Activated CD4-positive, alpha-beta T cell treated with anti-CD3 and anti-CD28 coated beads for 24 hours (primary cell): Measurements from ENCODE around the gene WIPI1.
A peak's percentile ranks its signal among the peaks of the same experiment; 100 is the strongest.
"Not testable (repeated sequence)": the region's sequence is repeated elsewhere in the genome, so short reads cannot be mapped to it uniquely, and the experiment has no call there.

ENCODE experiments used
- DNase-seq, 2 donors: peaks; one replicate each; pipeline ENCODE4 v3.0.0-alpha.2; 2020; ENCODE audit warnings: low read depth in 2 of 2

The WIPI1 gene

DNA sequence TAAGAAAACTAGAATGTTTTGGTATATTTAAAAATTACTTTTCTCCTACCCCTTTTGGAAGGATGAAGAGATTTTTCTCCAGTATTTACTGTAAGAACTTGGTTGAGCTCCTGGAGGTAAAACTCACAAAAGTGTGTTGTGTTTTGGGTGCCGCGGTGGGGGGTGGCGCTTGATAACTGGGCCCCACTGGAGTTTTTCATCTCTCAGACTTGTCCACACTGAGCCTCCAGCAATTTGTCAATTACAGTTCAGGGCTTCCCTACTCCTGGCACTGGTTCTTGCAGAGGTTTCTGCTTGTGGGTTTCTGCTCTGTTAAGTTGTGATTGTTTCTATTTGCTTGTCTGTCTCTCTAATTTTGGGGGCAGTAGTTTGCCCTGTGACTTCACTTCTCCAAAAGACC, 40.0 kb downstream of the WIPI1 start:
- no peak for DNase-seq

DNA sequence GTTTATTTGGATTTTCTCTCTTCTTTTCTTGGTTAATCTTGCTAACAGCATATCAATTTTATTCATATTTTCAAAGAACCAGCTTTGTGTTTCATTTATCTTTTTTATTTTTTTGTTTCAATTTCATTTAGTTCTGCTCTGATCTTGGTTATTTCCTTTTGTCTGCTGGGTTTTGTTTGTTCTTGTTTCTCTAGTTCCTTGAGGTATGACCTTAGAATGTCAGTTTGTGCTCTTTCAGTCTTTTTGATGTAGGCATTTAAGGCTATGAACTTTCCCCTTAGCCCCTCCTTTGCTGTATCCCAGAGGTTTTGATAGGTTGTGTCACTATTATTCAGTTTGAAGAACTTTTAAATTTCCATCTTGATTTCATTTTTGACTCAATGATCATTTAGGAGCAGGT, 42.4 kb downstream of the WIPI1 start:
- DNase-seq, result not testable (repeated sequence)

DNA sequence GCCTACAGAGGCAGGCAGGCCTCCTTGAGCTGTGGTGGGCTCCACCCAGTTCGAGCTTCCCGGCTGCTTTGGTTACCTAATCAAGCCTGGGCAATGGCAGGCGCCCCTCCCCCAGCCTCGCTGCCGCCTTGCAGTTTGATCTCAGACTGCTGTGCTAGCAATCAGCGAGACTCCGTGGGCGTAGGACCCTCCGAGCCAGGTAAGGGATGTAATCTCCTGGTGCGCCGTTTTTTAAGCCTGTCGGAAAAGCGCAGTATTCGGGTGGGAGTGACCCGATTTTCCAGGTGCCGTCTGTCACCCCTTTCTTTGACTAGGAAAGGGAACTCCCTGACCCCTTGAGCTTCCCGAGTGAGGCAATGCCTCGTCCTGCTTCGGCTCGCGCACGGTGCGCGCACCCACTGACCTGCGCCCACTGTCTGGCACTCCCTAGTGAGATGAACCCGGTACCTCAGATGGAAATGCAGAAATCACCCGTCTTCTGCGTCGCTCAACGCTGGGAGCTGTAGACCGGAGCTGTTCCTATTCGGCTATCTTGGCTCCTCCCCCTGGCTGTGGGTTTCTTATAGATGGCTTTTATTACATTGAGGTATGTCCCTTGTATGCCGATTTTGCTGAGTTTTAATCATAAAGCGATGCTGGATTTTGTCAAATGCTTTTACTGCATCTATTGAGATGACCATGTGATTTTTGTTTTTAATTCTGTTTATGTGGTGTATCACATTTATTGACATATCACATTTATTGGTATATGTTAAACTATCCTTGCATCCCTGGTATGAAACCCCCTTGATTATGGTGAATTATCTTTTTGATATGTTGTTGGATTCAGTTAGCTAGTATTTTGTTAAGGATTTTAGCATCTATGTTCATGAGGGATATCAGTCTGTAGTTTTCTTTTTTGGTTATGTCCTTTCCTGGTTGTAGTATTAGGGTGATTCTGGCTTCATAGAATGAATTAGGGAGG, 43.4 kb downstream of the WIPI1 start:
- DNase-seq, result not testable (repeated sequence)

DNA sequence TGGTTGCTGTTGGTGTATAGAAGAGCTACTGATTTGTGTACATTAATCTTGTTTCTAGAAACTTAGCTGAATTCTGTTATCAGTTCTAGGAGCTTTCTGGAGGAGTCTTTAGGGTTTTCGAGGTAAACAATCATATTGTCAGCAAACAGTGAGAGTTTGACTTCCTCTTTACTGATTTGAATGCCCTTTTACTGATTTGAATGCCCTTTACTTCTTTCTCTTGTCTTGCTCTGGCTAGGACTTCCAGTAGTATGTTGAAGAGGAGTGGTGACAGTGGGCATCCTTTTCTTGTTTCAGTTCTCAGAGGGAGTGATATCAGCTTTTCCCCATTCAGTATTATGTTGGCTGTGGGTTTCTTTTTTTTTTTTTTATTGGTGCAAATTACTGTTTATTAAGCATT, 49.6 kb downstream of the WIPI1 start:
- not testable (repeated sequence) for DNase-seq

DNA sequence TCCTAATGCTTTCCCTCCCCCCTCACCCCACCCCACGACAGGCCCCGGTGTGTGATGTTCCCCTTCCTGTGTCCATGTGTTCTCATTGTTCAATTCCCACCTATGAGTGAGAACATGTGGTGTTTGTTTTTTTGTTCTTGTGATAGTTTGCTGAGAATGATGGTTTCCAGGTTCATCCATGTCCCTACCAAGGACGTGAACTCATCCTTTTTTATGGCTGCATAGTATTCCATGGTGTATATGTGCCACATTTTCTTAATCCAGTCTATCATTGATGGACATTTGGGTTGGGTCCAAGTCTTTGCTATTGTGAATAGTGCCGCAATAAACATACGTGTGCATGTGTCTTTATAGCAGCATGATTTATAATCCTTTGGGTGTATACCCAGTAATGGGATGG, 53.5 kb downstream of the WIPI1 start:
- not testable (repeated sequence) for DNase-seq

DNA sequence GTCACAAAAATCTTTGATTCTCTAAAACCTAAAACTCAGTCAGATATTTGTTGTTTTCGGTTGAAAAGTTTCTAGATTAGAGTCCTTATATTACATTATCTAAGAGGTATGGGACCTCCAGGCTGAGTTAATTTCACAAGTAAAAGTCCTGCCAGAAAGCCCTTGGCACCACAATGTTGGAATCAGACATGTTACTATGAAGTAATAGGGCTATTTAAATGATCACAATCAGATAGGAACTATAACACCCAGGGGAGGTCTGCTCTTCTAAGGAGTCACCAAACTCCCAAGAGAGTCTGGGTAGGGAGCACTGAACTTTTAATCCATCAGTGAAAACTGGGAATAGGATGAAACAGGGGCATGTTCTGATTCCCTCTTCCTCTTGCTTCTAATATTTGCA, 54.2 kb downstream of the WIPI1 start:
- DNase-seq, result no peak

DNA sequence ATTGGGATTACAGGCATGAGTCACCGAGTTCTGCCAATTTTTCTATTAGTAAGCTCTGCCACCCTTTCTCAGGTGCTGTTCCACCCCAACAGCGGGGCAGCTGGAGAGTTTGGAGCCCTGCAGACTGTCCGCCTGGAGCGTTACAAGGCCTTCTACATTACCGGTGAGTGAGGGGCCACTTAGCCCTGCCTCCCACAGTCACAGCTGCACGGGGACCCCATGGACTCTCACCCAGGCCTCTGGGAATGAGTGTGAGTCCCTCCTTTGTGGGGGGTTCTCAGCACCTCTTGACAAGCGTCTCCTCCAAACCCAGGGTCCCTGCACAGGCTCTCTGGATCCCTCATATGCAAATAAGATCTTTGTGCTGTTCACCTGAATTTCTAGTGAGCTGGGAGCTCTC, 56.0 kb downstream of the WIPI1 start:
- DNase-seq, result no peak

DNA sequence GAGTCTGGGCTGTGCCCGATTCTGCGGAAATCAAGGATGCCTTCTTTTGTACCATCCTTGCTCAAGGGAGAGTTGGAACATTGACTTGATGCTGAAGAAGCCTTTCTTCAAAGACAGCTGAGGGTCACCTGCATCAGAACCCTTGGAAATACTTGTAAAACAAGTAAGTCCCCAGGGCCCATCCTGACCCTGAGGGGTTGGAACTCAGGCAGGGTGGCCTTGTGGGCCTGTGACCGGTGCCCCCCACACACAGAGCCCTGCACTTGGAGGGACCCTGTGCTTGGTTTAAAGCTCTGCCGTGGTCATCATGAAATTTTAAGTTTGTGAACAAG, 56.9 kb downstream of the WIPI1 start:
- no peak for DNase-seq

DNA sequence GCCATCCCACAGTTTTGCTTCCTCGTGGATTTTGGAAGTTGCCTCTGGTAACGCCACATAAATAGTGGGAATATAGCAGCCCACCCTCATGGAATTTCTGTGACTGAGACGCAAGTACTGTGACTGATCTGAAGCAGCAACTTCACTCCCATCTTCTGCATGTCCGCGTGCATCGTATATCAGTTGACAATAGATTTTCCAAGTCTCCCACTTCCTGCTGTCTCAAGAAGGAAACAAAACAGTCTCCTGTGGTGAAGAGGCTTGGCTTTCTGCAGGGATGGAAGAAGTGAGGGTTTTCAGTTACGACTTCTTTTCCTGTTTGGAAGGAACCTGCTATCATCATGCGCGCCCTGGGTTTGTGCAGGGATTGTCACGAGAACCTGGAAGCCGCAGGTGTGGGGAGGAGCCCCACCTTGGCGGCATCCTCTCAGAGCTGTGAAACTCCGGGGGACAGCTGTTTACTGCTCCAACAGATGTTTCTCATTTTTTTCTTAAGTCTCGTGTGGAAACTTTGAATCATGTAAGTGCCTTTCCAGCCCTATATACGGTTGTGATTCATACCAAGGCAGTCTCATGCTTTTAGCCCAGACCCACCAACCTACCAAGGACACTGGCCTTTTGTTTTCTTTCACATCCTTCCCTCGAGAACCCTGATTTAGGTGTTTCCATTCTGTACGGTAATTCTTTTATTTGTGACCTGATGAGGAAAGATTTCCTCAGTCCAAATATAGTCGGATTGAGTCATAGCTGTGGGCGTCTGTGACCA, 57.5 kb downstream of the WIPI1 start:
- peak in 1 of 2 donors; percentile 33 for DNase-seq

DNA sequence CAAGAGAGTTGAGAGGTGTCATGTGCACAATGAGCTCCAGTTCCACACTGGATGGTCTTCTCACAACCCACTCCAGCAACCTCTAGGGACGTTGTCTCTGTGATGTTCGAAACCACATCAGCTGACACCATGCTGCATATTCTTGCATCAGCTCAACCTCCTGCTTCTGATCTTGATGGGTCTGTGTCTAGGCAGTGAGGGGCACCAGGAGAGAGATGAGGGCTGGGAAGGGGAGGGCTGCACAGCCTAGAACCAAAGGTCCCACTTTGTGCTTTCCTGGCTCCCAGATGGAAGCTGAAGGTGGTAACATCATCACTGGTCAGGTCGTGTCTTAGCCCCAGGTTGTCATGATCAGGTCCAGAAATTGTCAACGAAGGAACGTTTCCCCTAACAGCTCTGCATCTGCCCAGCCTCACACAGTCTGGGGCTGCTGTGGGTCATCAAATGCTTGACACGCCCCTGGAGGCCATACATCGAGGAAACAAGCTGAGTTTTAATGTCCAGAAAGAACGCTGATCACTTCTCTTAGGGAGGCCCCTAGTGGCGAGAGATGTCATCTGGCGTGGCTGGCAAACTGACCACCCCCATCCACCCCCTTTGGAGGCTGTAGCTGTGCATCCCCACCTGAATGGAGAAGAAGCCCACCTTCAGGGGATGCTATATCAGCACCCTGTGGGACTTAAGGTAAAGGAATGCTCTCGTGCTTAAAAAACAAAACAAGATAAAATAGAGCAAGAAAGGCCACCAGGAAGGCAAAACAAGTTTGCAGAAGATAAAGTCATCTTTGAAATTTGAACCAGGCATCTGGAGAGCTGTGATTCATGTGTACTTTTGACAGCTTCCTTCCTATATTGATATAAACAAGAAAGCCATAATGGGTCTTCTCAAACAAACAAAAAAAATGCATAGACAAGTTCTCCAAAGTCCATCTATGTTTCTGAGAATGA, 58.3 kb downstream of the WIPI1 start:
- no peak for DNase-seq

DNA sequence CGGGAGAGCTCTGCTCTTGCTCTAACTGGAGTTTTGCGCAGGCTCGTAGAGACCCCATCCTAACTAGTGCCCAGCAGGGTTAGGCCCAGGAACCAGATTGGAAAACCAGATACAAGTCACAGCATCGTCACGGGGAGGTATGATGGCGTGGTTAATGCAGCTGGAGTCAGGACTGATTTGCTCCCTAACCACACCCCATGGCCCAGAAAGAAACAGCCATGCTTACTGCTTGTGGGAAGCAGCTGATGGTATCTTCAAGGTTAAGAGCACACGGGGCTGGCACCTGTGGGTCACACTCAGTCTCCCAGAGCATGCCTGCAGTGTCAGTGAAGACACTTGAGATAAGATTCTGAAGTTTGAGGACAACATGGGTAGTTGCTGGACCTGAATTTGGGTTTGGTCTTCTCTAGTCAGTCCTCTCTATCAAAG, 60.2 kb downstream of the WIPI1 start:
- DNase-seq, result no peak

DNA sequence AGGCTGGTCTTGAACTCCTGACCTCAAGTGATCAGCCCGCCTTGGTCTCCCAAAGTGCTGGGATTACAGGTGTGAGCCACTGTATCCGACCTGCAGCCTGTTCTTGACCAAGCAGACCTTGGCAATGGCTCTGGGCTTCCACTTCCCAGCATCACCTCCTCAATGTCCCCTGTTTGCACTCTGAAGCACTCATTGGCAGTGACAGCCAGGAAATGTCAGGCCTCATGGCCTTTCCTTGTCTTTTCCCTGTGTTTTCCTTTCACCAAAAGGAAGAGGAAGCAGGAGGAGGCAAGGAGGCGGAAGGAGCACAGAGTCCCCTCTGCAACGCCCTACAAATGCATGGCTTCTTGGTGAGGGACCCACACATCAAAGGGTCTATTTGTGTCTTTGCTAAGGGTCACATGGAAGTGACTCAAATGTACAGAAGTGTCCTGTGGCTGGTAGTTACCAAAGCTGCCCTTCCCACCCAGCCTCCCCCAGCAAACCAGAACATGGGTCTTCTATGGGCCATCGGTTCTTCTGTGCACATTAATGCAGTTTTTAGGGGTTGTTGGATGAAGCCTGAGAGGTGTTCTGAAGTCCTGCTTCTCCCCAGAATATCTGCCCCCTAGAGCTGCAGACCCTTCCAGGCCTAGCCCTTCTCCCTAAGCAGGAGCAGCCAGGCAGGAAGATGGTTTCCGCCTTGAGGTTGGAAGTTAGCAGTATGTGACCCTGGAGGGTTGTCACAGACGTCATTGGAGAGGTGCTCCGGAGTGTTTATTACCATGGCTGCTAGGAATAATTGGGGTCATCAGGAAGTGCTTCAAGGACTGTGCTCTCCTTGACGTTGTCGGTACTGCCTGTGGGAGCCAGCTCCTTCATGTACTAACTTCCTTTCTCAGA, 60.8 kb downstream of the WIPI1 start:
- no peak for DNase-seq

DNA sequence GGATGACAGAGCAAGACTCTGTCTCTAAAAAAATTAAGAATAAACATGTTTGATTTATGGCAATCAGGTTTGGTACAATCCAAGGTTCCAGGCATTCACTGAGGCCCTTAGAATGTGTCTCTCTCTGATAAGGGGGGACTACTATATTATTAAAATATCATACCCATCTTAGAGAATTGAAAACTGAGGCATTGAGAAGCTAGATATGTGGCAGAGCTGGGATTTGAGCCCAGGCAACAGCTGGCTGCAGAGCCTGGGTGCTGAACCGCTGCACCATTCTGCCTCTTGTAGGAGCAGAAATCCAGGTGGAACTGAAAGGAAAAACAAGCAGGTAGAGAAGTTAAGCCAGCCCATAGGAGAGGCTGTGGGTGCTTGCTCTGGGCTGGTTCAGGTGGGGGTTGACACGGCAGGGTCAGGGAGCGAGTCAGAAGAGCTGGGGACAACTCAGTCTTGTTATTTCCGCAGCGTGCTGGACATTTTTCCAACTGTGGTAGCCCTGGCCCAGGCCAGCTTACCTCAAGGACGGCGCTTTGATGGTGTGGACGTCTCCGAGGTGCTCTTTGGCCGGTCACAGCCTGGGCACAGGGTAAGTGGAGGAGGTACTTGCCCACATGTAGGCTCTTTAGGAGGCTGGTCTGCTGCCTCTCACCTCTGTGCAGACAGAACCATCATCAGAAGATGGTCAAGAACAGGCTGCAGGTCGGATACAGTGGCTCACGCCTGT, 62.5 kb downstream of the WIPI1 start:
- no peak for DNase-seq

DNA sequence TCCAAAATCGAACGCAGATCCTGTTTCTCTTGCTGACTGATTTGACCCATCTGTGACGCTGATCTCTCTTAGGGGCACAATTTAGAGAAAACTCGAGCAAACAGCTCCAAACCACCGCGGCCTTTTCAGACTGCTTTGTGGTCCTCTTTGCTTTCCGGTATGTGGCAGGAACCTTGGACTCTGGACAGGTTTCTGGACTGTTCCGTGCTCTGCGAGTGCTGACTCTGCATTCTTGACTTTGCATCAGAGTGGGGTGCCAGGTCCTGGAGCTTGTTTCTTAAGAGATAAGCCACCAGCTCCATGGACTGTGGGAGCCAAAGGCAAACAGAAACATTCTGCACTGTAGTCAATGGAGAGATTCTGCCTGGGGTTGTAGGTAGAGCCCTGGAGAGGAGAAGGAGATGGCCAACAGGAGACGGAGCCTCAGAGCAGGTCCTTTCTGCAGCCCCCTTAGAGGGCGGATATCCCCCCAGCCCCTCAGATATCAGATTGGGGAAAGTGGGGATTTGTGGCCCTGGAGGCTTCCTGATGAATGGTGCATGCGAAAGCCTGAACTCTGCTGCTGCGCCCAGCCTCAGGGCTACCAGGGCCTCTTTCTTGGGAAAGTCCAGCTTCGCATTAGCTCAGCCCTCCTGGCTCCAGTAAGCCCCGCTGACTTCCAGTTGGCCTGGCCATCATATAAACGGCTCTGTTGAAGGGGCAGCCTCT, 65.6 kb downstream of the WIPI1 start:
- DNase-seq, result no peak

DNA sequence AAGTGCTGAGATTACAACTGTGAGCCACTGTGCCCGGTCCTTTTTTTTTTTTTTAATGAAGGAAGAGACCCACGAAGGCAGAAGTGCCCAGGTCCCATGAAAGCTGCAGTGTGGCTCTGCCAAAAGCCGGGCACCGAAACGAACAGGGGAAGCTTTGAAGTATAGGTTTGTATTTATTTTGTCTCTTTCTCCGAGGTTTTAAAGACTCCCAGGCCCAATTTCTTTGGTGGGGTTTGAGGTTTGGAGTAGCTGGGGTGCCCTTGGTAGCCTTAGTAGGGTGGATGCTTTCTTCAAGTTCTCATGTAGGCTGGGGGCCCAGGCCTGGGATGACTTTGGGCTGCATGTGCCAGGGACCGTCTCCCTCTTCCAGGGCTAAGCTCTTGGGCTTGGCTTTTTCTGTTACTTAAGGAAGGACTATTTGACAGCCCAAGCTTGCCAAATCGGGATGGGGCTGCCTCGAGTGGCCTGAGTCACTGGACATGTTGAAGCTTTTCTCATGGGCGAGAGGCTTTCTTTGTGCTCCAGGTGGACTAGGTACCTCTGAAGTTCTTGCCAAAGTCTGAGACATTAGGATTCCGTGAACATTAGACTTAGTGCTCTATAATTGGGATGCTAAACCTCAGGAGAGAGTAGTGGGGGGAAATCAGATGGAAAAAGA, 66.3 kb downstream of the WIPI1 start:
- no peak for DNase-seq

DNA sequence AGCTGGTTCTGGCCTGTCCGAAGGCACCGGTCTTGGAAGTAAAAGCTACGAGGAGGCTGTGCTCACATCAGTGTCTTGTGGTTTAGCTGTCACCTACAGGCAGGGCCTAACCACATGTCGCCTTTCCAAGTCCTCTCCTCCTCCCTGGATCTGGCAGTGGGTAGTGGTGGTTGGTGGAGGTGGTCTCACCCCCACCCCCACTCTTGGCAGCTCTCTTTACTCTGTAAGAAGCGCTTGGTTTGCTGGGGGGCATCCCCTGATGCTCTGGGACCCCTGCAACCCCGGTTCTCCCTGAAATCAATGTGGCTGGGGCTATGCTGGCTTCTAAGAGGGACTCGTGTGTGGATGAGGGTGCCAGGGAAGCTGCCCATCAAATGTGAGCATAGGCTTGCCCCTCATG, 68.3 kb downstream of the WIPI1 start:
- DNase-seq, result no peak

DNA sequence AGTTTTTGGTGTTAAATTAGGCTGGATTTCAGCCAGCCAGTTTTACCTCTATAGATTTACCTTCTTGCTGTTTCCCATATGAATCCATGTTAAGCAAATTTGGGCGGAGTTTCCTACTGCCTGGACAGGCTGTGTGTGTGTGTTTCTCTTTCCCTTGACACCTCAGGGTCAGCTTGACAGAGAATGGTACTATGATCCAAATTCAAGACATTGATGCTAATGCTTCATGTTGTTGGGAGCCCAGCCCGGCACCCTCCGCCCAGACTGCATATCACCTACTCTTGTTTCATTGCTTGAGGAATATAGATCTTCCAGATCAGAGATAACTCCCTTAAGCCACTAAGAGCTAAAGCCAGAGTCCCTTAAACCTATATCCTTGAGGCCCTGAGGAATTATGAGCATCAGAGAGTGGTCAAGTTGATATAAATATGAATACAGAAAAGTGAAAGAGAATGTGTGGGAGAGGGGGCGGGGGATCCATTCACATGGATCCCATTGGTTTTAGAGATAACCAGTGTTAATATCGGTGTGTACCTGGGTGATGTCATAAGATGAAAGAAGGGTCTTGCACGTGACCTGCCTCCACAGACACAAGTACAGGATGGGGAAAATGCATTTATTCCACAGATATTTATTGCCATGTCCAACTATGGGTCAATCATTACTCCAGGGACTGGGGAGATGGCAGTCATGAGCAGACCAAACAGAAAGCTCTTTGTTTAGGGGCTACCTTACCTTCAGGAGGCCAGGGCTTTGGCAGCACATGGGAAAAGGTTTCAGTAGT, 69.7 kb downstream of the WIPI1 start:
- no peak for DNase-seq
